WTC11 (cell line): ENCODE measurements around the gene LFNG. TPM values are rescaled to one million over a fixed set of nuclear protein-coding genes. Genes with fewer than 3 reads are reported as not detected.

ENCODE experiments used
- CTCF ChIP-seq: fragments of 200-600 bp; IDR thresholded peaks from 2 replicates; pipeline ENCODE4 v1.8.0; 2022; ENCODE audit warnings: antibody characterized with exemption
- FOXJ3 ChIP-seq: sonication (generic); formaldehyde crosslinking; IDR thresholded peaks from 2 replicates; pipeline ENCODE4 v1.9.0; 2021; ENCODE audit warnings: missing genetic modification reagents, mild to moderate bottlenecking, borderline replicate concordance
- FOXP1 ChIP-seq: sonication (generic); formaldehyde crosslinking; IDR thresholded peaks from 2 replicates; pipeline ENCODE4 v1.8.0; 2022; ENCODE audit warnings: missing genetic modification reagents, mild to moderate bottlenecking, moderate library complexity, borderline replicate concordance
- HMGA2 ChIP-seq: fragments of 250-450 bp; sonication (Bioruptor Pico); IDR thresholded peaks from 2 replicates; pipeline ENCODE4 v1.4.0; 2021; ENCODE audit warnings: mild to moderate bottlenecking, moderate library complexity
- IRF2 ChIP-seq: sonication (generic); formaldehyde crosslinking; IDR thresholded peaks from 2 replicates; pipeline ENCODE4 v1.8.0; 2022; ENCODE audit warnings: low read depth, missing genetic modification reagents, borderline replicate concordance
- JAZF1 ChIP-seq: fragments of 250-450 bp; sonication (Bioruptor Pico); IDR thresholded peaks from 2 replicates; pipeline ENCODE4 v1.9.0; 2021; ENCODE audit warnings: moderate library complexity, mild to moderate bottlenecking, inconsistent platforms
- JUN ChIP-seq: sonication (generic); formaldehyde crosslinking; IDR thresholded peaks from 2 replicates; pipeline ENCODE4 v1.8.0; 2023; ENCODE audit warnings: mild to moderate bottlenecking, missing genetic modification reagents
- MYBL2 ChIP-seq: sonication (generic); formaldehyde crosslinking; IDR thresholded peaks from 2 replicates; pipeline ENCODE4 v1.8.1; 2023; ENCODE audit warnings: mild to moderate bottlenecking, moderate library complexity, missing genetic modification reagents
- NFE2L1 ChIP-seq: sonication (generic); formaldehyde crosslinking; IDR thresholded peaks from 2 replicates; pipeline ENCODE4 v1.8.1; 2023; ENCODE audit warnings: missing genetic modification reagents
- NR3C1 ChIP-seq: sonication (generic); formaldehyde crosslinking; conservative IDR thresholded peaks from 2 replicates; pipeline ENCODE4 v1.8.1; 2023; ENCODE audit warnings: low read depth, mild to moderate bottlenecking, missing genetic modification reagents
- PRDM15 ChIP-seq: sonication (generic); formaldehyde crosslinking; IDR thresholded peaks from 2 replicates; pipeline ENCODE4 v1.8.0; 2022; ENCODE audit warnings: missing genetic modification reagents
- PREB ChIP-seq: sonication (generic); formaldehyde crosslinking; IDR thresholded peaks from 2 replicates; pipeline ENCODE4 v1.8.1; 2022; ENCODE audit warnings: mild to moderate bottlenecking, missing genetic modification reagents, moderate library complexity, borderline replicate concordance
- SMAD4 ChIP-seq: sonication (generic); formaldehyde crosslinking; IDR thresholded peaks from 2 replicates; pipeline ENCODE4 v1.8.0; 2022; ENCODE audit warnings: mild to moderate bottlenecking, missing genetic modification reagents
- SP1 ChIP-seq: sonication (generic); formaldehyde crosslinking; conservative IDR thresholded peaks from 2 replicates; pipeline ENCODE4 v1.8.1; 2022; ENCODE audit warnings: missing genetic modification reagents
- TEAD1 ChIP-seq: sonication (generic); formaldehyde crosslinking; IDR thresholded peaks from 2 replicates; pipeline ENCODE4 v1.8.0; 2022; ENCODE audit warnings: mild to moderate bottlenecking, missing genetic modification reagents
- TEAD4 ChIP-seq: sonication (generic); formaldehyde crosslinking; IDR thresholded peaks from 2 replicates; pipeline ENCODE4 v1.8.0; 2022; ENCODE audit warnings: mild to moderate bottlenecking, missing genetic modification reagents
- USF2 ChIP-seq: sonication (generic); formaldehyde crosslinking; IDR thresholded peaks from 2 replicates; pipeline ENCODE4 v1.8.1; 2023; ENCODE audit warnings: mild to moderate bottlenecking, missing genetic modification reagents, moderate library complexity
- ZNF512 ChIP-seq: sonication (generic); formaldehyde crosslinking; IDR thresholded peaks from 2 replicates; pipeline ENCODE4 v1.8.1; 2022; ENCODE audit warnings: missing genetic modification reagents, borderline replicate concordance
- ZNF532 ChIP-seq: fragments of 250-450 bp; sonication (Bioruptor Pico); IDR thresholded peaks from 2 replicates; pipeline ENCODE4 v1.9.0; 2021; ENCODE audit warnings: mild to moderate bottlenecking, borderline replicate concordance
- ZNF671 ChIP-seq: fragments of 250-450 bp; sonication (Bioruptor Pico); IDR thresholded peaks from 2 replicates; pipeline ENCODE4 v1.8.0; 2021; ENCODE audit warnings: mild to moderate bottlenecking
- total RNA-seq: library from RNA; stranded (reverse); gene quantifications from 3 replicates; pipeline ENCODE4 v1.2.3, GENCODE V29; 2021
- TF ChIP-seq, protein P1 (sequence below): sonication (generic); formaldehyde crosslinking; conservative IDR thresholded peaks from 2 replicates; pipeline ENCODE4 v1.8.1; 2022; ENCODE audit warnings: mild to moderate bottlenecking, missing genetic modification reagents

Gene LFNG
- total RNA-seq, 1 experiment from 2014 or later: 29.4 TPM

GRCh38 chr7:2519119-2519930, at the start of gene LFNG (continued):
- peak; percentile 94 for TF ChIP-seq SP1 (CRISPR knock-in tag)
- TF ChIP-seq USF2 (CRISPR knock-in tag): peak; percentile 79
- TF ChIP-seq PRDM15: no peak
- TF ChIP-seq PREB (CRISPR knock-in tag): no peak
- TF ChIP-seq ZNF512 (CRISPR knock-in tag): no peak
- TF ChIP-seq FOXJ3 (CRISPR knock-in tag): no peak
- no peak for TF ChIP-seq ZNF671 (CRISPR knock-in tag)
- TF ChIP-seq NFE2L1 (CRISPR knock-in tag): peak; percentile 32; the same call in 1 of the 2 replicates
- 0 out of 2 replicates have a peak, but pooled peaks have one; percentile 77 for TF ChIP-seq NR3C1 (CRISPR knock-in tag)
- TF ChIP-seq FOXP1 (CRISPR knock-in tag): no peak; the same call in none of the 2 replicates
- TF ChIP-seq JAZF1: no peak
- TF ChIP-seq MYBL2 (CRISPR knock-in tag): peak; percentile 50; the same call in 1 of the 2 replicates
- 0 out of 2 replicates have a peak, but pooled peaks have one; percentile 16 for TF ChIP-seq JUN
- TF ChIP-seq, protein P1, sequence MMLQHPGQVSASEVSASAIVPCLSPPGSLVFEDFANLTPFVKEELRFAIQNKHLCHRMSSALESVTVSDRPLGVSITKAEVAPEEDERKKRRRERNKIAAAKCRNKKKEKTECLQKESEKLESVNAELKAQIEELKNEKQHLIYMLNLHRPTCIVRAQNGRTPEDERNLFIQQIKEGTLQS (CRISPR knock-in tag): no peak
- TF ChIP-seq TEAD4 (CRISPR knock-in tag): no peak
- no peak for TF ChIP-seq ZNF532 (CRISPR knock-in tag)
- no peak for TF ChIP-seq HMGA2 (CRISPR knock-in tag)
- no peak for TF ChIP-seq SMAD4
- TF ChIP-seq CTCF: no peak
- TF ChIP-seq TEAD1 (CRISPR knock-in tag): peak; percentile 60
- peak; percentile 19; the same call in 1 of the 2 replicates for TF ChIP-seq IRF2 (CRISPR knock-in tag)
